Gastroesophageal sphincter (tissue), 4 donors: Measurements from ENCODE around the gene CHRNA5. TPM values are rescaled to one million over a fixed set of nuclear protein-coding genes. Genes with fewer than 3 reads are reported as not detected.

Experiments
- ATAC-seq: fragments of 150-250 bp; one replicate; pipeline ENCODE4 v1.9.1; 2016; ENCODE audit warnings: mild to moderate bottlenecking, moderate library complexity
- H3K27ac ChIP-seq, 4 donors: fragments of 200-600 bp; sonication (generic) in 3 of 4; 1 replicate in 3 of 4; 2 replicates in 1 of 4; pipeline ENCODE4 v1.5.1; 2016 to 2019
- H3K27me3 ChIP-seq: fragments of 200-600 bp; sonication (generic); one replicate; pipeline ENCODE4 v1.5.1; 2019
- H3K36me3 ChIP-seq, 2 donors: fragments of 200-600 bp; sonication (generic); one replicate each; pipeline ENCODE4 v1.5.1; 2019; ENCODE audit warnings: control low read depth in 1 of 2
- H3K4me1 ChIP-seq, 3 donors: fragments of 200-600 bp; sonication (generic); 1 replicate in 2 of 3; 2 replicates in 1 of 3; pipeline ENCODE4 v1.5.1; 2016 to 2019; ENCODE audit warnings: control low read depth in 2 of 3
- H3K4me3 ChIP-seq, 2 donors: fragments of 200-600 bp; sonication (generic); one replicate each; pipeline ENCODE4 v1.5.1; 2019; ENCODE audit warnings: mild to moderate bottlenecking in 1 of 2, moderate library complexity in 1 of 2
- H3K9me3 ChIP-seq, 3 donors: fragments of 200-600 bp; sonication (generic); one replicate each; pipeline ENCODE4 v1.5.1; 2017 to 2019; ENCODE audit warnings: control low read depth in 2 of 3
- CTCF ChIP-seq, 4 experiments: fragments of 200-600 bp in 2 of 4; fragments of 450-650 bp in 2 of 4; sonication (generic) in 1 of 4; IDR thresholded peaks; one replicate each; pipeline ENCODE4 v1.5.1; 2017 to 2019; ENCODE audit warnings: antibody characterized with exemption in 4 of 4, mild to moderate bottlenecking in 2 of 4, moderate library complexity in 2 of 4
- EP300 ChIP-seq: sonication (generic); formaldehyde crosslinking; IDR thresholded peaks from one replicate; pipeline ENCODE4 v1.6.1; 2017; ENCODE audit warnings: antibody characterized with exemption, mild to moderate bottlenecking
- POLR2A ChIP-seq, 2 donors: fragments of 450-650 bp; IDR thresholded peaks; one replicate each; pipeline ENCODE4 v1.6.1; 2017; ENCODE audit warnings: antibody characterized with exemption in 2 of 2, mild to moderate bottlenecking in 2 of 2, moderate library complexity in 1 of 2
- POLR2AphosphoS5 ChIP-seq: sonication (generic); formaldehyde crosslinking; IDR thresholded peaks from one replicate; pipeline ENCODE4 v1.6.1; 2017; ENCODE audit warnings: antibody characterized with exemption
- WGBS, 2 donors: methylation state at CpG; one replicate each; pipeline ENCODE4 v1.1.5; 2018; ENCODE audit warnings: low coverage in 1 of 2; 5-methylcytosine and 5-hydroxymethylcytosine counted together
- total RNA-seq, 4 donors: library from RNA; depleted of rRNA; stranded (reverse); fragments of >200 nt; gene quantifications; one replicate each; pipeline ENCODE4 v1.1.0, GENCODE V29; 2016

CHRNA5 gene
- total RNA-seq, 4 donors from 2014 or later, result 0.93 to 4.0 (median 1.6) TPM

- H3K27ac ChIP-seq, result no peak overlapping the region
- ATAC-seq, result no peak
- peaks cover 16% of the 10 kb centered on the region for H3K27me3 ChIP-seq
- TF ChIP-seq POLR2AphosphoS5, result no peak
- no peak for TF ChIP-seq EP300
- TF ChIP-seq CTCF (IDR thresholded peaks at IDR 0.05), result no peak
- TF ChIP-seq POLR2A (IDR thresholded peaks at IDR 0.05), result no peak
- no peaks in the 10 kb centered on the region for H3K36me3 ChIP-seq
- H3K9me3 ChIP-seq, result no peaks in the 10 kb centered on the region
- H3K4me3 ChIP-seq, result no peak overlapping the region
- WGBS, 2 donors, result no CpG with 5 or more reads among the region's 3 CpGs
- H3K4me1 ChIP-seq, result peaks cover 0 to 10% (median 1%) of the 10 kb centered on the region in 3 donors
Observed at GRCh38 chr15:78615151-78615589, 49.9 kb downstream of the CHRNA5 start.

DNA sequence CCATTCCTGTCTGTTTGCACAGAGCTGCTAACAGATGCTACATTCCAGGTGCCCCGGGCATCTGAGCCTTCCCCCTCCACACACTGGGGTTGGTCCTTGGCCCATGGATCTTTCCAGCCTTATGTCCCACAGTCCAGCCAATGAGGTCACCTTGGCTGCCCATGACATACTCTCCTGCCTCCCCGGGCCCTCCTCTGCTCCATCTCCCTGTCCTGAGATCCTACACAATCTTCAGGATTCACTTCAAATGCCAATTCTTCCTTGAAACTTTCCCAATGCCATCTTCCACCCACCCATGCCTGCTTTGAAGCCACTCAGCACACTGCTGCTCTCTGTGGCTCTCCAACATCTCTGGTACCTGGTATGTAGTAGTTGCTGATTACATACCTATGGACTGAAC lies 51.2 kb downstream of the CHRNA5 start:
- Histone ChIP-seq H3K36me3 (no peaks in the 10 kb centered on the region), H3K27me3 (peaks cover 30% of the 10 kb centered on the region), H3K4me3 (no peak overlapping the region), H3K4me1 (peaks cover 0 to 21% (median 11%) of the 10 kb centered on the region in 3 donors), H3K9me3 (no peaks in the 10 kb centered on the region), H3K27ac (no peak overlapping the region)
- TF ChIP-seq POLR2A (IDR thresholded peaks at IDR 0.05) (no peak), POLR2AphosphoS5 (no peak), EP300 (no peak)
- WGBS, 2 donors, result 85 to 86% methylated on average over 1 to 2 of the region's 2 CpGs
- ATAC-seq, result no peak

DNA sequence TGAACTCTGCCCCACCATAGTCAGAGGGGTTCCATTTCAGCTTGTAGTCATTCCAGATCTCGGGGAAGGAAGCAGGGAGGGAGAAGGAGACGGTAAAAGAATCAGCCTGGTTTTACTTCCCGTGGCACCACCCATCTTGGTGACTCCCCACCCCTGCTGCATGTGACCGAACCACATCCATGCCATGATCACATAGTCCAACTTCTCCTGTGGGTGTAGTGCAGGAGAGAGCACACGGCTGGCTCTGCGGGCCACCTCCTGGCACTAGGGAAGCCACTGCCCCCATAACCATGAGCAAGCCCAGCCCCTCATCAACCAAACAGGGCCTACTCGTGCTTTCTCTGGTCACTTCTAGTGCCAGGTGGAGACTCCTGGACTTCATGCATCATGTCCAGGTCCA lies 51.8 kb downstream of the CHRNA5 start:
- ATAC-seq, result no peak
- 82% methylated on average over 2 of the region's 7 CpGs; no CpG with 5 or more reads in 1 of the 2 donors for WGBS, 2 donors
- peaks cover 35% of the 10 kb centered on the region for H3K27me3 ChIP-seq
- TF ChIP-seq EP300 (no peak), CTCF (IDR thresholded peaks at IDR 0.05) (no peak), POLR2A (IDR thresholded peaks at IDR 0.05) (no peak), POLR2AphosphoS5 (no peak)
- H3K4me3 ChIP-seq, result no peak overlapping the region
- no peak overlapping the region for H3K27ac ChIP-seq
- peaks cover 0 to 21% (median 11%) of the 10 kb centered on the region in 3 donors for H3K4me1 ChIP-seq
- H3K9me3 ChIP-seq, result no peaks in the 10 kb centered on the region
- no peaks in the 10 kb centered on the region for H3K36me3 ChIP-seq

- ATAC-seq, result no peak
- peaks cover 39% of the 10 kb centered on the region for H3K27me3 ChIP-seq
- H3K4me1 ChIP-seq, result peaks cover 0 to 21% (median 11%) of the 10 kb centered on the region in 3 donors
- H3K36me3 ChIP-seq, result no peaks in the 10 kb centered on the region
- WGBS, 2 donors, result 60 to 72% methylated on average over 1 to 2 of the region's 5 CpGs
- TF ChIP-seq EP300 (no peak), POLR2A (IDR thresholded peaks at IDR 0.05) (no peak), POLR2AphosphoS5 (no peak), CTCF (IDR thresholded peaks at IDR 0.05) (no peak)
- no peak overlapping the region for H3K27ac ChIP-seq
- no peak overlapping the region for H3K4me3 ChIP-seq
- no peaks in the 10 kb centered on the region for H3K9me3 ChIP-seq
Observed at GRCh38 chr15:78617516-78617915, 52.2 kb downstream of the CHRNA5 start.

DNA sequence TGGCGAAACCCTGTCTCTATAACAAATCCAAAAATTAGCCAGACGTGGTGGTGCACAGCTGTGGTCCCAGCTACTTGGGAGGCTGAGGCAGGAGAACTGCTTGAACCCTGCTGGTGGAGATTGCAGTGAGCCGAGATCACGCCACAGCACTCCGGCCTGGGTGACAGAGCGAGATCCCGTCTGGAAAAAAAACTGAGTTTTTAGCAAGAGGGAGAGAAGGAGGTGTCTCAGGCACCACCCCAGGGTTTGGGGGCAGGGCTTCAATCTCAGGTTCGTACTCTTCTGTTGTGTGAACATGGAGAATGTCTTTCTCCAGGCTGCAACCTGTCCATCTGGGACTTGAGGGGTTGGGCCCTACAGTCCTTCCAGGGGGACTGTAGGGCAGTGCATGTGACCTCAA lies 52.7 kb downstream of the CHRNA5 start:
- peaks cover 39% of the 10 kb centered on the region for H3K27me3 ChIP-seq
- peaks cover 0 to 21% (median 11%) of the 10 kb centered on the region in 3 donors for H3K4me1 ChIP-seq
- no peaks in the 10 kb centered on the region for H3K9me3 ChIP-seq
- H3K4me3 ChIP-seq, result no peak overlapping the region
- no peak for ATAC-seq
- no peak overlapping the region for H3K27ac ChIP-seq
- TF ChIP-seq CTCF (IDR thresholded peaks at IDR 0.05) (no peak), POLR2A (IDR thresholded peaks at IDR 0.05) (no peak), POLR2AphosphoS5 (no peak), EP300 (no peak)
- no peaks in the 10 kb centered on the region for H3K36me3 ChIP-seq
- WGBS, 2 donors, result 69 to 81% methylated on average over 5 to 8 of the region's 8 CpGs
